Natural killer cell treated with Interleukin-12 subunit alpha and Interleukin-12 subunit beta and Interleukin-15 and Interleukin-18, amount 100 ng/mL, for 72 hours (primary cell): ENCODE measurements around the gene CLMP. TPM values are rescaled to one million over a fixed set of nuclear protein-coding genes. Genes with fewer than 3 reads are reported as not detected.

ENCODE experiments used
- ATAC-seq, 2 donors: fragments of 150-1000 bp; cut with Tn5 transposase in 1 of 2; sonication (Bioruptor Pico), chemical (Tn5 transposase) in 1 of 2; 2 replicates each; pipeline ENCODE4 v1.10.0; 2021
- DNase-seq: peaks from one replicate; pipeline ENCODE4 v3.0.0; 2022; ENCODE audit warnings: low spot score
- H3K27ac Mint-ChIP-seq, 2 donors: 1 replicate in 1 of 2; 2 replicates in 1 of 2; pipeline ENCODE4 v1.8.0; 2022; ENCODE audit warnings: mixed read lengths in 2 of 2, mild to moderate bottlenecking in 1 of 2, moderate library complexity in 1 of 2
- H3K27me3 Mint-ChIP-seq, 2 donors: 1 replicate in 1 of 2; 2 replicates in 1 of 2; pipeline ENCODE4 v1.8.0; 2022; ENCODE audit warnings: mixed read lengths in 2 of 2
- H3K36me3 Mint-ChIP-seq: one replicate; pipeline ENCODE4 v1.8.0; 2022; ENCODE audit warnings: mixed read lengths
- H3K4me1 Mint-ChIP-seq, 2 donors: 1 replicate in 1 of 2; 2 replicates in 1 of 2; pipeline ENCODE4 v1.8.0; 2022; ENCODE audit warnings: low read depth in 2 of 2, mixed read lengths in 2 of 2, mild to moderate bottlenecking in 1 of 2
- H3K4me3 Mint-ChIP-seq: one replicate; pipeline ENCODE4 v1.8.0; 2022; ENCODE audit warnings: mixed read lengths
- H3K9me3 Mint-ChIP-seq: 2 replicates; pipeline ENCODE4 v1.8.0; 2022; ENCODE audit warnings: mixed read lengths
- total RNA-seq, 2 donors: library from RNA; stranded (reverse); gene quantifications; one replicate each; pipeline ENCODE4 v1.2.3, GENCODE V29; 2022

Gene CLMP
- total RNA-seq, 2 donors from 2014 or later = not detected

DNA sequence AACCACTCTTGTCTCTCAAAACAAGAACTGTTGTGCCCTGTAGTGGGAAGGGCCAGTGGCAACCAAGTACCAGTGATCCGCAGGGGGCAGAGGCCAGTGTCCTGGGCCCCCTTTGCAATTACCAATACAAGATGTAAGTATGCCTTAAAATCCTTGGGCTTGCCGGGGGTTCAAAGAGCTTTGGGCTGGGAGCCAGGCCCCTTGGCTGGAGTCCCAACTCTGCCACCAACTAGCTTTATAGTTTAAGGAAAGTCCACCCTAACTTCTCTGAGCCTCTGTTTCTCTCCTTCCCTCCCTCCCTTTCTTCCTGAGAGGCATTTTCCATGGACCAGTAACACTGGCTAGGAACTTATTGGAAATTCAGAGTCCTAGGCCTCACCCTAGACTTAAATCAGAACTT is 15.5 kb downstream of the CLMP start:
- Mint-ChIP-seq H3K9me3 (no peaks in the 10 kb centered on the region), H3K27ac (no peak overlapping the region), H3K4me1 (peaks cover 6% of the 10 kb centered on the region in 2 donors), H3K27me3 (peaks cover 13 to 21% of the 10 kb centered on the region in 2 donors), H3K36me3 (no peaks in the 10 kb centered on the region), H3K4me3 (no peak overlapping the region)
- DNase-seq = no peak
- ATAC-seq = no peak

DNA sequence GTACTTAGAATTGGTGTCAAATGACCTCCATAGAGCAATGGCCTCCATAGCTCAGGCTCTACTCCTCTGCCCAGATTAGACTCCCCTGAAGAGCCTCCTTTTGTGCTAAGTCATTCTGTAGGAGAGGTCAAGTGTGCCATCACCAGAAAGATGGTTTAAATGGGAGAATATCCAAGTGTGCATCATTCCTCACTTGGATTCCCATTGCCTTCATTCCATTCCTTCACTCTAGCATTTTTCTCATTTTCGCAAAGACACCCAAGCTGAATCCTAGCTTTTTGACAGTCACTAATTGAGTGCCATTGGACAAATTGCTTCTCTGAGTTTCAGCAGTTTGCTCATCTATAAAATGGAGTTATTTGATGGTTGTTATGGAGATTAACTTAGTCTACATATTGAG is 16.9 kb downstream of the CLMP start:
- peaks cover 6% of the 10 kb centered on the region in 2 donors for H3K4me1 Mint-ChIP-seq
- H3K27me3 Mint-ChIP-seq = peaks cover 9 to 18% of the 10 kb centered on the region in 2 donors
- DNase-seq (peak; percentile 3), ATAC-seq (no peak)
- H3K36me3 Mint-ChIP-seq = no peaks in the 10 kb centered on the region
- H3K9me3 Mint-ChIP-seq = no peaks in the 10 kb centered on the region
- H3K4me3 Mint-ChIP-seq = no peak overlapping the region
- H3K27ac Mint-ChIP-seq = no peak overlapping the region

DNA sequence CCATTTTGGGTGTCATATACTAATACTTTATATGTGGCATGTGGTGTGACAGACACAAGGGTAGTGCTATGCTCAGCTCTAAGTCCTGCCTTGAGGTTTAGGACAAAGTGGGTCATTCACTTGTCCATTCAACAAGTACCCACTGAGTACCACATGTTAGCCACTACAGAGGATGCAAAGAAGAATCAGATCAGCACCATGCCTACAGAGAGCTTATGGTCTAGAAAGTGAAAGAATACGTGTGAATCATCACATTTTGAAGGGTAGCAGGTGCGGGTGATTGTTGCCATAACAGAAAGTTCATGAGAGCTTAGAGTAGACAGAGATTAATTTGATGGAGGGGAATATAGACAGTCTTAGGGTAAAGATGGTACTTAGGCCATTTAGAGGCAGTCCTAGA is 18.3 kb downstream of the CLMP start:
- no peaks in the 10 kb centered on the region for H3K36me3 Mint-ChIP-seq
- peaks cover 6% of the 10 kb centered on the region in 2 donors for H3K4me1 Mint-ChIP-seq
- no peak overlapping the region for H3K4me3 Mint-ChIP-seq
- peak; percentile 37 for DNase-seq
- no peak overlapping the region for H3K27ac Mint-ChIP-seq
- peaks cover 6 to 7% of the 10 kb centered on the region in 2 donors for H3K27me3 Mint-ChIP-seq
- H3K9me3 Mint-ChIP-seq = no peaks in the 10 kb centered on the region
- peak; percentile 44 to 55 for ATAC-seq

DNA sequence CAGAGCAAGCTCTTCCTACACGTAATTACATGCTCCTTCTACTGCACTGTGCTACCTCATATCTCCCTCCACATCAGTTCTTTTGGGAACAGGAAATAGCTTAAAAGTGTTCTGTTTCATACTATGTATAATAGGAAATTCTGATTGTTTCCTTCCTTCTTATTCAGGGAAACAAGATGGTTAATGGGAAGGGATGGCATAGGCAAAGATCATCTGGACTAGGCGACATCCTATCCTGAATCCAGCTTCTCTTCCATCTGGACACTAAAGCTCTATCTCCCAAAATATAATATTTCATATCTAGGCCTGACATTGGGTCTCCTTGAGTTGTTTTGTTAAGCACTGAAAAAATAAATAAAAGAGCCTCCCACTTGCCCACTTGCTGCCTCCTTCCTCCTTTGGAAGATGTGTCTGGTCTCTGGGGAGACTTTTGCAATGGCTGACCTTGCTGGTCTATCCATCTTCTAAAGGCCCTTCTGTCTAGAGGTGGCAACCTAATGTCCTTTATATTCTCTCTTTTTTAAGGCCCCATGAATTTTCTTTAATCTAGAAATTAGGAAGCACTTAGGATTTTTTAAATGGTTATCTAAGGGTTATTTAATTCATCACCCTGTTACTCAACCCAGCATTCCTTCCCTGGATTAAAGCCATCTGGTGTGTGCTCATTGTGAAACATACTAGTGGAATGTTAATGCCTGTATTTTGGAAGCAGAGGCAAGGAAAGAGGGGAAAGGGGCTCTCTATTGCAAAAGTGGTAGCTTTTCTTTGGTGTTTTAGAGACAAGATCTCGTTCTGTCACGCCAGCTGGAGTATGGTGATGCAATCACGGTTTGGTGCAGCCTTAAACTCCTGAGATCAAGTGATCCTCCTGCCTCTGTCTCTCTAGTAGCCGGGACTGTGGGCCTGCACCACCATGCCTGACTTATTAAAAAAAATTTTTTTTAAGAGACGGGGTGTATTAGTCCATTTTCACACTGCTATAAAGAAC is 20.6 kb downstream of the CLMP start:
- no peak for ATAC-seq
- no peaks in the 10 kb centered on the region for H3K36me3 Mint-ChIP-seq
- peaks cover 6% of the 10 kb centered on the region in 2 donors for H3K4me1 Mint-ChIP-seq
- H3K27ac Mint-ChIP-seq = no peak overlapping the region
- H3K27me3 Mint-ChIP-seq = no peaks in the 10 kb centered on the region
- H3K4me3 Mint-ChIP-seq = no peak overlapping the region
- H3K9me3 Mint-ChIP-seq = no peaks in the 10 kb centered on the region
- DNase-seq = no peak

DNA sequence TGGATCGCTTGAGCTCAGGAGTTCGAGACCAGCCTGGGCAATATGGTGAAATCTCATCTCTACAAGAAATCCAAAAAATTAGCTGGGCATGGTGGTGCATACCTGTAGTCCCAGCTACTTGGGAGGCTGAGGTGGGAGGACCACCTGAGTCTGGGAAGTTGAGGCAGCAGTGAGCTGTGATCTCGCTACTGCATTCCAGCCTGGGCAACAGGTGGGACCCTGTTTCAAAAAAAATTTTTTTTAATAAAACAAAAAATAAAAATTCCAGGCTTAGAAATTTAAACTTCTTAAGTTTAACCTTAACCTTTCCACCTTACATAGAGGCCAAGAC is 21.2 kb downstream of the CLMP start:
- Mint-ChIP-seq H3K4me1 (peaks cover 6% of the 10 kb centered on the region in 2 donors), H3K9me3 (no peaks in the 10 kb centered on the region), H3K27me3 (no peaks in the 10 kb centered on the region), H3K4me3 (no peak overlapping the region), H3K36me3 (no peaks in the 10 kb centered on the region), H3K27ac (no peak overlapping the region)
- DNase-seq (no peak), ATAC-seq (no peak)

DNA sequence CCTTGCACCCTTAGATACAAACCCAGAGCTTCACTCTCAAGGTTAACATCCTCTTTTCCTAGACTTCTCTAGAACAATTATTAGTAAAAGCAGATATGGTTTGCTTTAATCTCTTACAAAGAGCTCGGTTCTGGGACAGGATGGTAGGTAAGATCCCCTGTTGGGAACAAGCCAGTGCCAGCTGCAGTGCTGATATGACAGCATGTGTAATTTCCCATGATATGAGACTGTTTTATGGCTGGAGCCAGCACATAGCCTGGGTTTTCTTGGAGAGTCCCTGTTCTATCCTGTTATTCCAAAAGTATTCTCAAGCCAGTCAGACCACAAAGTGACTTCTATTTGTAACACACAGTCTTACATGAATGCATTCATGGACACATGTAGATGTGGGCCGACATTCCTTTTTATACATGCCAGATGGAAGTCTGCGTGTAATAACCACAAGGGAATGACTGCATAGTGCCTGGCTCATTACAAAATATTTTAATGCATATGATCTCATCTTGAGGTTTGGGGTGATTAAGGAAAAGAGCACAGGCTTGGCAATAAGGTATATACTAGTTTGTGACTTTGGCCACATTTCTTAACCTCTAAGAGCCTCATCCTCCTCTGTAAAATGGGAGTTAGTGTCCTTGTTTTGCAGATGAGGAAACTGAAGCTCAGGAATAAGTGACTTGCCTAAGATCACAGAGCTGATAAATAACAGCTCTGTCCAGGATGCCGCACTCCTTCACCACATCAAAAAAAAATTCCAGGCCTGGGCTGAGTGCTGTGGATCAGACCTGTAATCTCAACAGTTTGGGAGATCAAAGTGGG is 21.8 kb downstream of the CLMP start:
- DNase-seq (no peak), ATAC-seq (no peak)
- Mint-ChIP-seq H3K9me3 (no peaks in the 10 kb centered on the region), H3K4me3 (no peak overlapping the region), H3K4me1 (peaks cover 6% of the 10 kb centered on the region in 2 donors), H3K27ac (no peak overlapping the region), H3K27me3 (no peaks in the 10 kb centered on the region), H3K36me3 (no peaks in the 10 kb centered on the region)

DNA sequence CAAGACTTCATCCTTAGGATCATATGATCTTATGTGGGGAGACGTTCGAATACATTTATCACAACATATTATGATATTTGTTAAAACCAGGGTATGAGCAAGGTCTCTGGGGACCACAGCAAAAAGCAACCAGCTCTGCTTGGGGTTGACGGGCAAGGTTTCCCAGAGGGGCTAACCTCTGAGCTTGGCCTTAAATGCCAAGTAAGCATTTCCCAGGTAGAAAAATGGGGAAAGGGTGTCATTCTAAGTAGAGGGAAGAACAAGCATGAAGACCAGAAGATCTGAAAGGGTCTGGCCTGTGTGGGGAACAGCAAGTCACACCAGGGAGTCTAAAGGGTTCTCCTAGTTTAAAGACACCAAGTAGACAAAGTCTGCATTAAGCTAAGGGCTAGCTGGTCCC is 24.1 kb downstream of the CLMP start:
- Mint-ChIP-seq H3K9me3 (no peaks in the 10 kb centered on the region), H3K27ac (no peak overlapping the region), H3K4me3 (no peak overlapping the region), H3K36me3 (no peaks in the 10 kb centered on the region), H3K27me3 (peaks cover 0 to 2% of the 10 kb centered on the region in 2 donors), H3K4me1 (no peaks in the 10 kb centered on the region)
- DNase-seq (no peak), ATAC-seq (no peak)

DNA sequence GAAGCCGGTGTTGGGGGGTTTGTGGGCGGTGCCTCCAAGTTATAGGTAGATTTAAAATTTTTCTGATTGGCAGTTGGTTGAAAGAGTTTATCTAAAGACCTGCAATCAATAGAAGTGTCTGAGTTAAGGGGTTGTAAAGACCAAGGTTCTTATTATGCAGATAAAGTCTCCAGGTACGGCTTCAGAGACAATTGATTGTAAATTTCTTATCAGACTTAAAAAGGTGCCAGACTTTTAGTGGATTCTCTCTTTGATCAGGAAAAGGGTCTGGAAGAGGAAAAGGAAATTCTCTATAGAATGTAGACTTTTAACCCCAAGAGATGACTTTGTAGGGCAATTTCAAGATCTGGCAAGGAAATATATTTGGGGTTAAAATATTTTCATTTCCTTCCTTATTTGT is 25.2 kb downstream of the CLMP start:
- H3K4me1 Mint-ChIP-seq = no peaks in the 10 kb centered on the region
- H3K4me3 Mint-ChIP-seq = no peak overlapping the region

DNA sequence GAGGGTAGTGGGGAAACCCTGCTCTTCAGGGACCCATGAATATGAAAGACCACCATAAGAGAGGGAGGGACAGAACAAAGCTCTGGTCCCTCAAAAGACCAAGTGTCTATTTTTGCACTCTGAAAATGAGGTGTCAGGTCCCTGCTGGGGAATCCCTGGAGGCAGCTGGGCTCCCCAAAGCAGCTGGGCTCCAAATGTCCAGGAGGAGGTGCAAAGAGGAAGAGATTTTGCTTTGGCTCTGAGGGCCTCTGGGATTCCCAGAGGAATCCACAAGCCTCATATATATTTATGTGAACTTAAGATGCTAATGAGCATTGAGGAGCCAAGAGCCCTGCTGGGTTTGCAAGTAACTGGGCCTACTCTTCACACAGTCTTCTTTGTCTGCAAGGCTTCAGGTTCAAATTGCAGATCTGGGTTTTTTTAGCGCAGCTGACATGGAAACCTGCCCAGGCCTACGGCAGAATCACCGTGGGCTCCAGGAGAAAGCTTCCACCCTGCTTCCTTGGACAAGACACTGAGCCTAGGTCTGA is 26.0 kb downstream of the CLMP start:
- Mint-ChIP-seq H3K27me3 (peaks cover 0 to 2% of the 10 kb centered on the region in 2 donors), H3K9me3 (no peaks in the 10 kb centered on the region)
- no peak for ATAC-seq

More for the DNA sequence above, 25.2 kb downstream of the CLMP start:
- Mint-ChIP-seq H3K27me3 (peaks cover 0 to 2% of the 10 kb centered on the region in 2 donors), H3K36me3 (no peaks in the 10 kb centered on the region), H3K9me3 (no peaks in the 10 kb centered on the region), H3K27ac (no peak overlapping the region)
- no peak for DNase-seq
- no peak for ATAC-seq

DNA sequence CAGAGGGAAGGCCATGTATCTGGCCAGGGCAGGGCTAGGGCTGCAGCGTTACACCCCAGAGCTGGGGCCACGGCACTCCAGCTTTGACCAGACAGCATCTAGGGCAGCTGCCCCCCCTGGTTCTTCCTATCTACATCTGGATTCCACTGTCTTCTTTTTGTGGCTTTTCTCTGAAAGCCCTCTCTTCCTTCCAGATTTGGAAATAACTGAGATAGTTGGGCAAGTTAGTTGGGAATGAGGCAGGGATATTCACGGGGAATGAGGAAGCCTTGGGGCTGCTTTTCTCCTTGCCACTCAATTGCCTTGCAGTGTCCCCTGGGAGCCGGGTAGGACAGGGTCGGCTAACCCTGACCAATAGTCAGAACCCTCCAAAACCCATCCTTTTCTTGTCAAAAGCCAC is 26.8 kb downstream of the CLMP start:
- no peak overlapping the region for H3K27ac Mint-ChIP-seq
- no peaks in the 10 kb centered on the region for H3K4me1 Mint-ChIP-seq
- H3K4me3 Mint-ChIP-seq = no peak overlapping the region
- ATAC-seq (no peak), DNase-seq (no peak)
- peaks cover 0 to 2% of the 10 kb centered on the region in 2 donors for H3K27me3 Mint-ChIP-seq
- H3K9me3 Mint-ChIP-seq = no peaks in the 10 kb centered on the region
- H3K36me3 Mint-ChIP-seq = no peaks in the 10 kb centered on the region

More for the DNA sequence above, 26.0 kb downstream of the CLMP start:
- Mint-ChIP-seq H3K4me3 (no peak overlapping the region), H3K4me1 (no peaks in the 10 kb centered on the region), H3K27ac (no peak overlapping the region), H3K36me3 (no peaks in the 10 kb centered on the region)
- DNase-seq = no peak

DNA sequence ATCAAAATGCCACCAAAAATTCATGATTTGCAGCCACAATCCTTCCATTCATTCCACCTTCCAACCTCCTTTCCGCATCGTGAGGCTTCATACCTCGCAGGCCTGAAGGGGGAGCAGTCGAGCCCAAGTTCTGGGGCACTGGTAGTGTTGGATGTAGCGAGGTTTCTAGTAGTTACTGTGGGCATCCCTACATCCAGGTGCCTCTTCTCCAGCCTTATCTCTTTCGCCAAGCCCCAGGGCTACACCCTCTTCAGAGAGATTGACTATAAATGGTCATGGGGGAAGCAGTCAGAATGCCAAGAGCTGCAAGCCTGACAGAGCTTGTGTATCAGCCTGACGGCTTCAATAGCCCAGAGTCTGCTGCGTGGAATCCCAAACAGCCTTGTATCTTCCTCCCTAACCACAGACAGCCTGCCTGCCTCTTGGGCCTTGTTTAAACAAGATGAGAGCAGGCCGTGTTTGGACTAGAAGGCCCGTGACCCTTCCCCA is 28.9 kb downstream of the CLMP start:
- H3K36me3 Mint-ChIP-seq = no peaks in the 10 kb centered on the region
- ATAC-seq = peak in 1 of 2 donors; percentile 35
- H3K27ac Mint-ChIP-seq = no peak overlapping the region
- H3K27me3 Mint-ChIP-seq = peaks cover 2 to 8% of the 10 kb centered on the region in 2 donors
- H3K4me3 Mint-ChIP-seq = no peak overlapping the region
- no peak for DNase-seq
- H3K9me3 Mint-ChIP-seq = no peaks in the 10 kb centered on the region
- H3K4me1 Mint-ChIP-seq = no peaks in the 10 kb centered on the region

DNA sequence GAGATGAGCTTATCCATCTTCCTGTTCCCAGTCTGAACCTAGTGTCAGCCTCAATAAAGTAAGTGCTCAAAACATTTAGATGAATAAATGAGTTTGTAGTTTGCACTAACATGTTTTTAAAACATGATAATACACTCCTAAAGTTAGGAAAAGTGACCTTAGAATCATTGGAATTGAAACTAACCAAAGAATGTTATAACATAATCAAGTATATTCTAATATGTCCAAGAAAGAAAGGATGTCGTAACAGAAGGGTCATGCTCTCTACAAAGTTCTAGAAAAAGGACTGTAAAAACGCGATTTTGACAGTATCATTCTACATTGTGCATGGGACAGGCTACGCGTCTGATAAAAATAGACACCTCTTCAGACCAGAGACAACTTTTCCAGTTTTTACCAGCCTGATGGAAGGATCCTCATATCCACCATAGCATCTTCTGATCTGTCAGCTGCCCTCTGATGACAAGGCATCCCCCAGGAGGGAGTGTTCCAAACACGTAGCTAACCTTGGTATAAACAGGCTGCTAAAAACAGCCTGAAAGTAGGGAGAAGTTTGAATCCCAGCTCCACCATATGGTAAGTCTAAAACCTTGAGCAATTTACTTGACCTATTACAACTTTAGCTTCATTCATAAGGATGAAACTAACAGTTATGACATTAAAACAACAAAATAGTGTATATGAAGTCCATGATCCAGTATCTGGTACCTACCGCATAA is 30.2 kb downstream of the CLMP start:
- no peaks in the 10 kb centered on the region for H3K9me3 Mint-ChIP-seq
- ATAC-seq = no peak

DNA sequence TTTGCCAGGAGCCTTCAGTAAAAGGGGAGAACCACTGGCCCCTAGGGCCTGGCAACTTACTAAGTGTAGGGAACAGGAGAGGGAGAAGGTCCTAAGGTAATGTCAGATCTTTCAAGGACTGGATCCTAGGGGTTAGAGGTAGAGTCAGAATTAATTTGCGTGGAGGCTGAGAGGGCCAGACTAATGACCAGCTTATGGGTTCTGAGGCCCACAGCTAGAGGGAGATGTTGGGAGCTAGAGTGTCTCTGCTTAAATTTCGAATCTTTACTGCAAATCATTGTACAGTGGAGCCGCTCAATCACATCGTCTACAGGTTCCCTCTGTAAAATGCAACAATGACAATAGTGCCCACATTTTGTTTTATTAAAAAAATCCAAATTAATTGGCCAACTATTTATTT is 31.4 kb downstream of the CLMP start:
- DNase-seq (no peak), ATAC-seq (no peak)
- Mint-ChIP-seq H3K36me3 (no peaks in the 10 kb centered on the region), H3K27me3 (peaks cover 7 to 8% of the 10 kb centered on the region in 2 donors), H3K4me1 (peaks cover 6% of the 10 kb centered on the region in 2 donors), H3K4me3 (no peak overlapping the region), H3K9me3 (no peaks in the 10 kb centered on the region), H3K27ac (no peak overlapping the region)

More for the DNA sequence above, 30.2 kb downstream of the CLMP start:
- Mint-ChIP-seq H3K27ac (no peak overlapping the region), H3K4me3 (no peak overlapping the region), H3K27me3 (peaks cover 2 to 8% of the 10 kb centered on the region in 2 donors), H3K4me1 (no peaks in the 10 kb centered on the region), H3K36me3 (no peaks in the 10 kb centered on the region)
- no peak for DNase-seq
